ENCODE results near the gene HOXC9. TPM values are rescaled to one million over a fixed set of nuclear protein-coding genes. Genes with fewer than 3 reads are reported as not detected.

Gene HOXC9
- total RNA-seq, 1 donor from 2014 or later, result 0.27 TPM

DNA sequence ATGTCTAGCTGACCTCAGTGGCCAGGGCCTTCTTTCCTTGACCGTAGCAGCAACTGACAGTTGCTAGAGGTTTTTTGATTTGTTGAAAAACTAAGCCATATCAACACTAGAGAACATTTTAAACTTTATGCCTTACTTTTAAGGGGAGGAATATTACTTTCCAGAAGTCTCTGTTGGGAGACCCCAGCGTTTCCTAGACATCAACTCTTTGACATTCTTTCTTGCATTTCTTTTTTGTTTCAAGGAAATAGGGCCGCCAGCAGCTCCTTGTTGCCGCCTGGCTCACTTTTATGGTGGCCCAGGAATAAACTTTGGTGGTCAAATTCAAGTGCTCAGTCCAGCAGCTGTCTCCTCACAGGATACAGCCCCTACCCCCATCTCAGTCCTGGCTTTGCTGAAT is 29.5 kb upstream of the HOXC9 start:
- no peaks in the 10 kb centered on the region for H3K9me3 Mint-ChIP-seq
- H3K27me3 Mint-ChIP-seq, result peaks cover 96% of the 10 kb centered on the region
- H3K4me1 Mint-ChIP-seq (ENCODE audit: unreplicated experiment), result peaks cover 11% of the 10 kb centered on the region
- no peaks in the 10 kb centered on the region for H3K36me3 Mint-ChIP-seq
- H3K4me3 Mint-ChIP-seq, result no peak overlapping the region
- no peak for DNase-seq (ENCODE audit: extremely low spot score, unreplicated experiment)
- TF ChIP-seq, protein P1, sequence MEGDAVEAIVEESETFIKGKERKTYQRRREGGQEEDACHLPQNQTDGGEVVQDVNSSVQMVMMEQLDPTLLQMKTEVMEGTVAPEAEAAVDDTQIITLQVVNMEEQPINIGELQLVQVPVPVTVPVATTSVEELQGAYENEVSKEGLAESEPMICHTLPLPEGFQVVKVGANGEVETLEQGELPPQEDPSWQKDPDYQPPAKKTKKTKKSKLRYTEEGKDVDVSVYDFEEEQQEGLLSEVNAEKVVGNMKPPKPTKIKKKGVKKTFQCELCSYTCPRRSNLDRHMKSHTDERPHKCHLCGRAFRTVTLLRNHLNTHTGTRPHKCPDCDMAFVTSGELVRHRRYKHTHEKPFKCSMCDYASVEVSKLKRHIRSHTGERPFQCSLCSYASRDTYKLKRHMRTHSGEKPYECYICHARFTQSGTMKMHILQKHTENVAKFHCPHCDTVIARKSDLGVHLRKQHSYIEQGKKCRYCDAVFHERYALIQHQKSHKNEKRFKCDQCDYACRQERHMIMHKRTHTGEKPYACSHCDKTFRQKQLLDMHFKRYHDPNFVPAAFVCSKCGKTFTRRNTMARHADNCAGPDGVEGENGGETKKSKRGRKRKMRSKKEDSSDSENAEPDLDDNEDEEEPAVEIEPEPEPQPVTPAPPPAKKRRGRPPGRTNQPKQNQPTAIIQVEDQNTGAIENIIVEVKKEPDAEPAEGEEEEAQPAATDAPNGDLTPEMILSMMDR (conservative IDR thresholded peaks at IDR 0.05), result no peak
- H3K27ac Mint-ChIP-seq, result no peak overlapping the region

DNA sequence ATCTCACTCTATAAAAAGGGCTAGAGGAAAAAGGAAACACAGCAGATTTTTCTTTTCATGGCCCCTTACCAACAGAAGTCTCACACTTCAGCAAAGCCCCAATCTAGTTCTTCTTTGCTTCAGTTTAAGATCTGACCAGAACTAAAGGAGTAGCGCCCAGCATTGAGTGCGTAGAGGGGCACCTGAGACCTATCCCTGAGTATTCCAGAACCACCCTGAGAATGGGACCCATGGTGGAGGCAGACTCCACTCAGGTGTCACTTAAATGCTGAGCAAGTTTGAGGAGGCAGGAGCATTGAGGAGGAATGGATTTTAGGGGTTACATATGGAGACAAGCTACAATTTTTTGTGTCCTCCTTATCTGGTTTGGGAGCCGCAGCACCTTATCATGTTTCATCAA is 28.8 kb upstream of the HOXC9 start:
- H3K27me3 Mint-ChIP-seq, result peaks cover 96% of the 10 kb centered on the region
- TF ChIP-seq, protein P1 (conservative IDR thresholded peaks at IDR 0.05), result no peak
- no peaks in the 10 kb centered on the region for H3K36me3 Mint-ChIP-seq
- no peak overlapping the region for H3K27ac Mint-ChIP-seq
- no peaks in the 10 kb centered on the region for H3K9me3 Mint-ChIP-seq
- no peak overlapping the region for H3K4me3 Mint-ChIP-seq
- H3K4me1 Mint-ChIP-seq (ENCODE audit: unreplicated experiment), result peaks cover 9% of the 10 kb centered on the region
- DNase-seq (ENCODE audit: extremely low spot score, unreplicated experiment), result no peak

DNA sequence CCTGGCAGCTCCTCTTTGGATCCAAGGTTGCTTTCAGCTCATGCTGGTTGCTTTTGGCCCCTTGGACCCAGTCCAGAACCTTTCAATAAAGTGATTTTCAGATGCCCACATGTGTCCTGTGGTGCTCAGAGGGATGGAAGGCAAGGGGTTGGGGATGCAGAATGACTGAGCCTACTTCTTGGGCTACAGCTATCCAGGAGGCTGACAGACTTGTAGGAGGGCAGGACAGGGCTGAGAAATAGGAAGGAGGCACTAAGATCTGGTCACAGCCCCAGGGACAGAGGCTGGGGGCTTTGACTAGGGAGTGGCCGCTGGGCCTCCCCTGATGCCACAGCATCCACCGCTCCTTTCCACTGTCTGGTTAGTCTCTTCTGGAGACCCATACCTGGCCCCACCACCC is 28.3 kb upstream of the HOXC9 start:
- TF ChIP-seq, protein P1 (conservative IDR thresholded peaks at IDR 0.05), result no peak
- Mint-ChIP-seq H3K27me3 (peaks cover 96% of the 10 kb centered on the region), H3K27ac (no peak overlapping the region), H3K36me3 (no peaks in the 10 kb centered on the region), H3K9me3 (no peaks in the 10 kb centered on the region), H3K4me3 (no peak overlapping the region), H3K4me1 (ENCODE audit: unreplicated experiment) (peaks cover 3% of the 10 kb centered on the region)
- DNase-seq (ENCODE audit: extremely low spot score, unreplicated experiment), result no peak

DNA sequence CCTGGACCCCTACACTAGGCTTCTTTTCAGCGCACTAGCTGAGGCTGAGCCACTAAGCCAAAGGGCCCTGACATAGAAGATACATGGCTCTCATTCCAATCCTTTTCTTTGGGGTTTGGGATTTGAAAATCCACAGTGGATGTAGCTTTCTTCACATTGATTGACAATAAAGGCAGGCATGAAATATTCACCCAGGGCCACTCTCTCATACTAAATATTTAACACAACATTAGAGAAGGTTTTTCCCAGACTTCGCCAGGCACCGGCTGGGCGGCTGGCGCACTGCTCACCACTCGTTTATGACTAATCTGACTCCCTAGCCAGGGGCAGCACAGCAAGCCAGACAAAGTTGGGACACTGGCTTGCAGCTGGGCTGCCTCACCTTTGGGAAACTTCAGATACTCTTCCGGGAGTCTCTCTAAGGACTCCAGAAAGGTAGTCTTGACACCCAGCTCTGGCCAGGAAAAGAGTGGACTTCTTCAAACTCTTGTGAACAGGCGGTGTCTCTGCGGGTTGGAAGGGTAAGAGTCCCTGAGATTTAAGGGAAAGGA is 27.7 kb upstream of the HOXC9 start:
- DNase-seq (ENCODE audit: extremely low spot score, unreplicated experiment), result no peak
- Mint-ChIP-seq H3K36me3 (no peaks in the 10 kb centered on the region), H3K27ac (no peak overlapping the region), H3K9me3 (no peaks in the 10 kb centered on the region), H3K4me1 (ENCODE audit: unreplicated experiment) (peaks cover 3% of the 10 kb centered on the region), H3K27me3 (peaks cover 96% of the 10 kb centered on the region), H3K4me3 (peak overlapping the region; percentile 27)
- TF ChIP-seq, protein P1 (conservative IDR thresholded peaks at IDR 0.05), result no peak

DNA sequence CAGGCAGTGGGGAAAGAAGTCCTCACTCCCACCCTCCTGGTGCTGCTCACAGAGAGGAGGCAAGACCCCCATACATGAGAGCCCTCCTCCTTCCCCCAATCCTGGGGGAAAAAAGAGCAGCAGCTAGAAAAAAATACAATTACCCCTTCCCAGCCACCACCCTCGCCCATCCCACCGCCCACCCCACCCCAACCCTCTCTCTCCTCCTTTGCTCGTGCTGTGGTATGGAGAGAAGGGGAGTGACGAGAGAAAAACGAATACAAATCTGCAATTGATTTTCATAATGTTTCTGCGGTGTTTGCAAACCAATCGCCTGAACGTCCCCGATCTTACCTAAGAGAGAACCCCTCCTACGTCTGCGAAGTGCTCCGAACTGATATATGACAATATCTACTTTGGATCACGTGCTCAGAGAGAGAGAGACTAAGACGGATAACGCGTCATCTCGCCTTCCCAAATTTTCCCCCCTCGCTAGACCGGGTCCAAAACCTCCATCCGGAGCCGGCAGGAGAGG is 27.2 kb upstream of the HOXC9 start, which contains the start of gene HOXC11:
Gene HOXC11, plus strand, starts transcription at position 405 of the 514 bp plus-strand sequence. CDS start 116 bp downstream, outside the sequence.
- peak within 1 kb of the TSS; percentile 67 for H3K4me3 Mint-ChIP-seq
- no peak within 1 kb of the TSS for H3K27ac Mint-ChIP-seq
- peaks cover 96% of the 10 kb centered on the region for H3K27me3 Mint-ChIP-seq
- H3K4me1 Mint-ChIP-seq (ENCODE audit: unreplicated experiment), result peaks cover 3% of the 10 kb centered on the region
- H3K36me3 Mint-ChIP-seq, result no peaks in the 10 kb centered on the region
- no peaks in the 10 kb centered on the region for H3K9me3 Mint-ChIP-seq
- TF ChIP-seq, protein P1 (conservative IDR thresholded peaks at IDR 0.05), result no peak
- DNase-seq (ENCODE audit: extremely low spot score, unreplicated experiment), result no peak

All from type B pancreatic cell (in vitro differentiated cells).